ENCODE measurements around the gene GDI2.
"Not testable (repeated sequence)": the region's sequence is repeated elsewhere in the genome, so short reads cannot be mapped to it uniquely, and the experiment has no call there.

The GDI2 gene

DNA sequence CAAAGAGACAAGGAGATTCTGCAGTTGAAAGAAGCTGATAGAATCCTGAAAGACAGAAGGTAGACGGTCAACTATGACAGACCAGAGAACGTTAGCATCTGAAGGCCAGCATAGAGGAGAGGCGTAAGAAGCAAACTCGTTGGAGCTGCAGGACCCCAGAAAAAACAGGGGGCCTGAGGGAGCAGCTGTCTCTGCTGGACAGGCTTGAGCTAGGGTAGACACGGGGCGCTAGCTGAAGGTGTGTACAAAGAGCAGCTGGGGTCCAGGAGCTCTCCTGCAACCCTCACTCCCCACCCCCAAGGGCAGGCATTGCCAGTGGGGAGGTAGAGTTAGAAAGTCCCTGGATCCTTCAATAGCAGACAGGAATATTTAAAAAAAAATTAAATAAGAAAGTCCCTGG lies 14.6 kb upstream of the GDI2 start:
- DNase-seq = no peak

DNA sequence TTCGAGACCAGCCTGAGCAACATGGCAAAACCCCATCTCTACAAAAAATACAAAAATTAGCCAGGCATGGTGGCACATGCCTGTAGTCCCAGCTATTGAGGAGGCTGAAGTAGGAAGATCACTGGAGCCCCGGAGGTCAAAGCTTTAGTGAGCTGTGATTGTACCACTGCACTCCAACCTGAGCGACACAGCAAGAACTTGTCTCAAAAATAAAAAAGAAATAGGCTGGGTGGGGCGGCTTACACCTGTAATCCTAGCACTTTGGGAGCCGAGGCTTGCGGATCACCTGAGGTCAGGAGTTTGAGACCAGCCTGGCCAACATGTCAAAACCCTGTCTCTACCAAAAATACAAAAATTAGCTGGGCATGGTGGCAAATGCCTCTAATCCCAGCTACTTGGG lies 13.3 kb upstream of the GDI2 start:
- DNase-seq = not testable (repeated sequence)

DNA sequence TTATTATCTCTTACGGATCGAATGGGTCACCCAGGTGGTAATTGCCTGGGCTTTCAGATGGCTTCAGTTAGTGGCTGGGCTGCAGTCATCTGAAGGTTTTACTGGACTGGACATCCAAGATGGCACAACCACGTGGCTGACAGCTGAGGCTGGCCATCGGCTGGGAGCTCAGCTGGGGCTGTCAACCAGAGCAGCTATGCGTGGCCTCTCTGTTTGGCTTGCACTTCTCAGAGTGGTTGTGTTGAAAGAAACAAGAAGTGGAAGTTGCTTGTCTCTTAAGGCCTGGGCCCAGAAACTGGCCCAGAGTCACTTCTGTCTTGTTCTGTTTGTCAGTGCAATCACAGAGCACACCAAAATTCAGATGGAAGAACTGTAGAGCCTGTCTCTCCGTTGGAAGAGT lies 5.7 kb upstream of the GDI2 start:
- DNase-seq = no peak

DNA sequence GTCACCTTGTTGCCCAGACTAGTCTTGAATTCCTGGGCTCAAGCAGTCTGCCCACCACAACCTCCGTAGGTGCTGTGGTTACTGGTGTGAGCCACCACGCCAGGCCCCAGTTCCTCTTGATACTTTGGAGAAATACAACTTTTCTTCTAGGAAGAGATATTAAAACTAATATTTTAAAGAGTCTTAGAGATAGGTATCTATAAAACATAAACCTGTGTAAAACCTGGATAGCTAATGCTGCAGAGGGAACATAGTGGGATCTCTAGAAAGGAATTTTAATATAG lies 4.8 kb upstream of the GDI2 start:
- no peak for DNase-seq

DNA sequence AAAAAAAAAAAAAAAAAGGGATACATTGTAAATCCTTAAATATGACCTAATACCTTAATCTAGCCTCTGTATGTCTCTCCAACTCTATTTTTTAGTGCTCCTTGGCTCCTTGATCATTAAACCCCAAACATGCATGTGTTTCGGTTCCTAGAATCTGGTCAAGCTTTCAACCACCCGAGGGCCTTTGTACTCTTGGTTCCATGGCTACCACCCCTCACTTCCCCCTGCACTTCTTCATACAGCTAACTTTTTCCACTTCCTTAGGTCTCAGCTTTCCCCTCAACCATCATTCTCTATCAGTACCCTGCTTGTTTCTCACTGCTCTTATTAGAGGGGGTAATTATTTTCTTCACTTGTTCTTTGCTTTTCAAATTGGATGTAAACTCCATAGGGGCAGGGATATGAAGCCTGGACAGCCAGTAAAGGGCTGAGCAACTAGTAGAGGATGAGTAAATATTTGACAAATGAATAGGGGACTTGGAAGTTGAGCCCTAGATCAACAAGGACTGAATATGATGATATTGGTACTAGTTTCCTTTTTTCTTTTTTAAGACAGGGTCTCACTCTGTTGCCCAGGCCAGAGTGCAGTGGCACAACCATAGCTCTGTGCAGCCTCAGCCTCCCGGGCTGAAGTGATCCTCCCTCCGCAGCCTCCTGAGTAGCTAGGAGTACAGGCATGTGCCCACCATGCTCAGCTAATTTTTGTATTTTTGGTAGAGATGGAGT lies 4.3 kb upstream of the GDI2 start:
- no peak for DNase-seq

DNA sequence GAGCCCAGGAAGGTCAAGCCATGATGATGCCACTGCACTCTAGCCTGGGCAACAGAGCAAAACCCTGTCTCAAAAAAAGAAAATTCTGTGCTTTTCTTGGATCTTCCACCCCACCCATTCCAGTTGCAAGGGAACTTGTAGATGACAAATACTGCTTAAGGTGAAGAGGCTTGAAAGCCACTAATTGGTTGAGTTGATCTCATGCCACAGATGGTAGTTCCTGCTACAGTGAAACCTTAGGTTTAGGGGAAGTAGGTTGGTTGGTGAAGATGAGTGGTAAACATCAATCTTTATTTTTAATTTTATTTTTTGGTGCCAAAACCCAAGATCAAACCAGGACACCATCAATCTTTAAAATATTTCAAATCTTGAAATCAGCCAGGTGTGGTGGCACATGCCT lies 2.9 kb upstream of the GDI2 start:
- DNase-seq = no peak

DNA sequence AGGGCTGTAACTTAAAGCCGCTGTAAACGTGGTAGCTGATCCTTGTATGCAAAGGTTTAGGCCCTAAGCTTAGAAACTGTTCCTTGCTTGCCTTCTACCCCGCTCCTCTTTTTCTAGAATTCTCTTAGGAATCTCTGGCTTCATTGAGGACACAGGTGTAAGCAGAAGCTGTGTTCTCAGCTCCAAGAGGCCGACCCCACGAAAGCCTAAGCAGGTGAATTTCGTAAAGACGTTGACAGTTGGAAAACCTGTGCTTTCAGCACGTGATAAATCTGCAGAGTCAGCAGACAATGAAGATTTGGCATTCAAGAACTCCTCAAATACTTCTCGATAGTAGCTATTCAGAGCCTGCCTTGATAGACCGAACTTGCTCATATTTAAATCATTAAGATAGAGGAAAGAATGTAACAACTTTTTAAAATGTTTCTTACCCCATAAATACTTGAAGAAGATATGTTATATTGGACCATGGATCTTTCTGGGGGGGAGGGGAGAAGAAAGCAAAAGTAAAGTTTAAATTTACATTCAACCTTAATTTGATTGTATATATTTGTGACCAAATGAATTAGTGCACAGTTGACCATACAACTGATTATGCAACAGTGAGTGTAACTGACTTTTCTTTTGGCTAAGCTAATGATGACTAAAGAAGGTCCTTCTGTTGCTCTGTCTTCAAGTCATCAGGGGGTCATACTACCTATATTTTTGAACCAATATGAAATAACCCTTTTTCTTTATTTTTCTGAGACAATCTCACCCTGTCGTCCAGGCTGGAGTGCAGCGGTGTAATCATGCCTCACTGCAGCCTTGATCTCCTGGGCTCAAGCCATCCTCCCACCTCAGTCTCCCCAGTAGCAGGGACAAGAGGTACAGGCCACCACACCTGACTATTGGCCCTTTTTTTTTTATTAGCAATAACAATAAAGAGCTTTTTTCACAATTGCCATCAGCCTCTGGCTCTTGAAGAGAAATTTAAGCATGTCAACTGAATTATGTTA lies 1.2 kb upstream of the GDI2 start:
- DNase-seq = no peak

DNA sequence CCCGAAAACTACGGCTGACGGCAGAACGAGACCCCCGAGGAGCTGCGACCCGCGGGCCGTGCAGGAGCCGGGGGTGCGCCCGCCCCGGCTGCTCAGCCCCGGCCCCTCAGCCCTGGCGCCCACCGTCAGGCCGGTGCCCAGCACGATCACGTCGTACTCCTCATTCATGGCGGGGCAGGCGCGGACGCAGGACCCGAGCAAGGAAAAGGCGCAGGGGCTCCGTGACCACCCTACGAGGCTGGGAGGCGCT lies 218 bp downstream of the GDI2 start:
- no peak for DNase-seq

DNA sequence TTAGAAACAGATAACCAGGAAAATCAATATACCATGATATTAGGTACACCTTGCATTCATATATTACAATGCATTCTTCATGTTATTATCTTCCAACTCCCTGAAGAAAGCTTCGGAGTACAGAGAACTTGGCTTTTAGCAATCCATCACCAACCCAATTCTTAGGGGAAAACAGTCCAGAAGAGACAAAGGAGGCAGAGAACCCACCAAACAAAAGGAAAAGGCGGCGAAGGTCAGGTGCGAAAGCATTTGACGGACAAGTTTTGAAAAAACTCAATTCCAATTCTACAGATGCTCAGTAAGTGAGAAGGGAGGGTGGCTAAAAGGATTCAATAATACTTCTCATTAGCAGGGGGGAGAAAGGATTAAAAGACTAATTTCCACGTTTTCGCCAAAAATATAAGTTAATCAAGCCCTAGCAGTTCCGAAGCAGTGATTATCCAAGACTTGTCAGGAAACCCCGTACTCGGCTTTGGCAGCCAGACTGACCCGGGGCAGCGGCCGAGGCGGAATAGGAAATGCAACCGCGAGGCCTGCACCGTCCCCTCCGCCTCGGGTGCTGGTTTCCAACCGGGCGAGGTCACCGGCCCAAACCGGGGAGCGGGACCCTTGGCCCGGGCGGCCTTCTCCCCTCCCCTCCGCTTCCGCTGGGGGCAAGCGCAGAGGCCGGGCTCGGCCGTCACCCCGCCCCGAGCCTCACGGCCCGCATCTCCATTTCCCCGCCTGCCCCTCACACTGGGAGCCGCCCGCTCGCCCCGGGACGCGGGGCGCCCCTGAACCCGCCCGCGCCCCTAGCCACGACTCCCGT lies 747 bp downstream of the GDI2 start:
- peak; percentile 32 for DNase-seq

DNA sequence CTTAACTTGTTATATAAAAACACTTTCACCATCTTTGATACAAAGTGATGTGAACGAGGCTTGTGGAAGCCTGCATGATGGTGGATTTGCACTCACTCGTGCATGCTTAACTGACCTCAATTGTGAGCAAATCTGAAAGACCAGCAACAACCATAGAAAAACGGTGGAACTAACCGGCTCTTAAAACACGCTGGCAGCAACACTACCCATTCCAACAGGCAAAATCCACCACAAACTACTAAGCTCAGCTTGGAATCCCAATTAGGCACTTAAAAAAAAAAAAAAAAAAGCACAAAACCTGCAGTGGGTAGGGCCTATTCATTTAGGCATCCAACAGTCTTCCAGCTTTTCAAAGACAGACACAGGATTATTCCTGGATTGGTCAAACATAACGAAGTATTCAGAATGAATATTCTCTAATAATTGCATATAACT lies 1.8 kb downstream of the GDI2 start:
- DNase-seq = no peak

DNA sequence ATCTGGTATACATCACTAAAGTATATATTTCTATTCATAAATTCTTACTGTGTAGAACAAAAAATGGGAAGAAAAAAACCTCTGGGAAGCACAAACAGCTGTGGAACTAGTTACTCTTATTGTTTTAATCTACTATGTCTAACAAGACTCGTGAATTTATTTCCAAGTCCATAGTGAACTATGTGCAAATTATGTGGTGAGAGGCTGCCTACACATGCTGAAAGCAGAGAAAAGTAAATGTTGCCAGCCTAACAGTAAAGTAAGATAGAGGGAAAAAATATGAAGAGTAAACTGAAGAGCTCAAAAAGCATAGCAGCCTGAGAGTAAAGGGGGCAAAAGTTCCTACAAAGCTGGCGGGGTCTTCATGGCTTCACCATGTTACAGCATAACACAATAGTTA lies 3.0 kb downstream of the GDI2 start:
- no peak for DNase-seq

DNA sequence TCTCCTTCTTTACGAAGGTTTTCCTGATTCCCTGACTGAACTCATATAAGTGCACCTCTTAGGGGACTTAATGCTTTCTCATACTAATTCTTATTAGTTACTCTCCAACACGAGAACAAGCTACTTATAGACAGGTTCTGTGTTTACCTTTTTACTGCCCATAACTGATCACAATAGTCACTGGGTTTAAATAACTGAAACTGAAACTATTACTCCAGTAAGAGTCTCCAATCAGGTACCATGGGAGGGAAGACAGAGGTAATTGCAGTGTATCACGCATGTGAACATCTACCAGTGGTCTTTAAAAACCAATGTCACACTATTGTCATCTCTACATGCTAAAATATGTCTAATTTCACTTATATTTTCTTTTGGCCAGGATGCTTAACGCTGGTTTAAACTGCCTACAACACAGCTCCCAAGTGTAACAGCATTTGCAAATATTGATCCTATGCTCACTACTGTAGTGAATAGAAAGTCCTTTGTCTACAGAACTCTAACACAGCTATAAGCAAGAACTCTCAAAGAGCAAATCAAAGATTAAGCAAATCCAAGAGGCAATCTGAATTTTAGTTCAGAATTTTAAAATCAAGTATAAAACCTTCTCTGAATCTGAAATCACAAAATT lies 3.6 kb downstream of the GDI2 start:
- no peak for DNase-seq

DNA sequence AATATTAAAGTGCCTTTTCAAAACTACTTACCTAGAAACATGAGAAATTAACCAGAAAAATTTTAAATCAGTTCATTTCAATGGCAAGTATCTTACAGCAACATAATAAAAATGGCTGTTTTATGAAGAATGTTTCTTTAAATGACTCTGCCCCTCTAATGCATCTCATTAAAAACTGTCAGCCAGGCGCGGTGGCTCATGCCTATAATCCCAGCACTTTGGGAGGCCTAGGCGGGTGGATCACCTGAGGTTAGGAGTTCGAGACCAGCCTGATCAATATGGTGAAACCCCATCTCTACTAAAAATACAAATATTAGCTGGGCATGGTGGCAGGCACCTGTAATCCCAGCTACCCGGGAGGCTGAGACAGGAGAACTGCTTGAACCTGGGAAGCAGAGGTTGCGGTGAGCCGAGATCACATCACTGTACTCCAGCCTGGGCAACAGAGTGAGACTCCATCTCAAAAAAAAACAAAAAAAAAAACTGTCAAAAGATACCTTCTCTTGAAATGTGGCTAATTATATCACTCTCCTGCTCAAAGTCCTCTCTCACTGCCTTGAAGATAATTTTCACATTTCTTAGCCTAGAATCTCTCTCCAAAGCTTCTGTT lies 4.3 kb downstream of the GDI2 start:
- DNase-seq = not testable (repeated sequence)

DNA sequence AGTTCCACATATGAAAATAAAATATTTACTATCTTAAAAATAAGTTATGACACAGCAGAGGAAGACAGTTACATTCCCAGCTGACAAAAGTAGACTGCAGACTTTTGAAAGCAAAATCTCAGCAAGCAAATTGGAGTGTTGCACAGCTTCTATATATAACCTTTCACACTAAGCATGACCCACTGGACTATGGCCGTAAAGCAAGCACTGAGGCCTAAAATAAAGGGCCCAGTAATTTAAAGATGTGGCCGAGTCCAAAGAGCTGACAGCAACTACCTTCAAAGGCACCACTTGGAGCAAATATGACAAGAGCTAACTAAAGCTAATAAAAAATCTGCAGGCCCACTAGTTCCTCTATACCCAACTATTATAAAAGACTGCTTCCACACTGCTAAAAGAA lies 6.5 kb downstream of the GDI2 start:
- DNase-seq = no peak

DNA sequence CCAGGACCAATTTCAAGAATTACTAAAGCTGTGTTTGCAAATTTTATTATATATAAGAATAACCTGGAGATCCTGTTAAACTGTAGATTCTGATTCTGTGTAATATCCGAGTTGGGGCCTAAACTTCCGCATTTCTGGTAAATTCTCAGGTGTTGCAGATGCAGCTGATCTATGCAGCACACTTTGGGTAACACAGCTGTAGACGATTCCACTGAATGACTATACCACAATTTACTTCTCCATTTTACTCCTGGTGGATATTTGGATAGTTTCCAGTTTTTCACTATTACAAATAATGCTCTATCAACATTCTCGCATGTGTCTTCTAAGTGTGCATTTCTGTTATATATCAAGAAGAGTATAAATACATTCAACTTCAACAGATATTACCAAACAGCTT lies 7.5 kb downstream of the GDI2 start:
- no peak for DNase-seq

DNA sequence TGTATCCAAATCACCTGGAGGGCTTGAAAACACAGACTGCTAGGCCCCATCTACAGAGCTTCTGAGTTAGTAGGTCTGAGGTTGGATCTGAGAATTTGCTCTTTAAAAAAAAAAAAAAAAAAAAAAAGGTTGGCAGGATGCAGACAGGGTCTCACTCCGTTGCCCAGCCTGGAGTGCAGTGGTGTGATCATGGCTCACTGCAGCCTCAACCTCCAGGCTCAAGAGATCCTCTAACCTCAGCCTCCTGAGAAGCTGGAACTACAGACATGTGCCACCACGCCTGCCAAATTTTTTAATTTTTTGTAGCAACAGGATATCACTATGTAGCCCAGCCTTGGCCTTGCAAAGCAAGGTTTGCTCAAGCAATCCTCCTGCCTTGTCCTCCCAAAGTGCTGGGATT lies 8.0 kb downstream of the GDI2 start:
- no peak for DNase-seq

DNA sequence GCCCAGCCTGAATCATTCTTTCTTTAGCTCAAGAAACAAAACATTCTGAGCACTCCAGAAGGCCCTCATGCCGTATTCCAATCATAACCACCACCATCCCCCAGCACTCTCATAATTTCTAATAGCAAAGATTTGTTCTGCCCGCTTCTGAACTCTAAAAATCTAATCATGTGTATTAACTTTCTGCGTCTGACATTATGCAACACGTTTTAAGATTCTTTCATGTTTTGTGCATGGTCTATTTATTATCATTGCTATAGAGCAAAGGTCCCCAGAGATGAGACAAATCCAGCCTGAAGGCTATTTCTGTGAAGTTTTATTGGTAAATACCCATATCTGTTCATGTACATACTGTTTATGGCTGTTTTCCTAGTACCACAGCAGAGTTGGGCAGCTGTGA lies 8.8 kb downstream of the GDI2 start:
- no peak for DNase-seq

DNA sequence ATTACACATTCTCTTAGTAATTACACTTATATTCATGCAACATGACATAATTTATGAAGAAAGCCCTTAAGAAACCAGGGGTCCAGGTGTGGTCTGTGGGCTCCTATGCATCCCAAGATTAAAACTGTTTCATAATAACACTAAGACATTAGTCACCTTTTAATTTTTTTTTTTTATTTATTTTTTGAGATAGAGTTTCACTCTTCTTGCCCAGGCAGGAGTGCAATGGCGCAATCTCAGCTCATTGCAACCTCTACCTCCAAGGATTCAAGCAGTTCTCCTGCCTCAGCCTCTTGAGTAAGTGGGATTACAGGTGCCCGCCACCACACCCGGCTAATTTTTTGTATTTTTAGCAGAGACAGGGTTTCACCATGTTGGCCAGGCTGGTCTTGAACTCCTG lies 12.5 kb downstream of the GDI2 start:
- DNase-seq = no peak

DNA sequence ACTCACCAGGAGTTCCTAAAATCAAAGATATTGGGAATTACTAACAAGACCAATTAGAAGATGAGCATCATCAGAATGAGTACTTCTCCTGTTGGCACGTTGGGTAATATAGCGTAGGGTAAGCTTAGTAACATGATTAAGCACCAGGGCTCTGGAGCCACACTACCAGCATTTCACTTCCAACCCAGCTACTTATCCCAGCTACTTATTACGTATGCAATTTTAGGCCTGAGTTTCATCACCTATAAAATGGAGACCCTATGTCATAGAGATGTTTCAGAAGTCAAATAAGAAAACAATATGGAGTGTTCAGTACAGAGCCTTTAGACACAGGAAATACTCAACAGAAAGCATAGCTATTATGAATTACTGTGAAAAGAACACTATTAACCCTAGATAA lies 19.0 kb downstream of the GDI2 start:
- DNase-seq = no peak

DNA sequence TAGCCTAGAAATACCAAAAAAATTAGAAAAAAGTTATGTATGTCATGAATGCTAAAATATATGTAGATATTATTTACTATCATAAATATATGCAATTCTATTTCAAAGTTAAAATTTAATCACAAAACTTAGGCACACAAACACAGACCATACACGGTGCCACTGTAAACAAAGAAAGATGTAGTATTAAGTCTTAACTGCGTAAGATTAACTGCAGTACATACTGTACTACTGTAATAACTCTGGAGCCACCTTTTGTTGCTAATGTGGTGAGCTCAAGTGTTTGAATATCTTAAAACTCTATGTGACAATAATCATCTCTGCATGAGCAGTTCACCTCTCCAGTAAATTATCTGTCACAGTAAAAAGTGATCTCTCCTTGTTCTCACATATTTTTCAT lies 23.6 kb downstream of the GDI2 start:
- no peak for DNase-seq

DNA sequence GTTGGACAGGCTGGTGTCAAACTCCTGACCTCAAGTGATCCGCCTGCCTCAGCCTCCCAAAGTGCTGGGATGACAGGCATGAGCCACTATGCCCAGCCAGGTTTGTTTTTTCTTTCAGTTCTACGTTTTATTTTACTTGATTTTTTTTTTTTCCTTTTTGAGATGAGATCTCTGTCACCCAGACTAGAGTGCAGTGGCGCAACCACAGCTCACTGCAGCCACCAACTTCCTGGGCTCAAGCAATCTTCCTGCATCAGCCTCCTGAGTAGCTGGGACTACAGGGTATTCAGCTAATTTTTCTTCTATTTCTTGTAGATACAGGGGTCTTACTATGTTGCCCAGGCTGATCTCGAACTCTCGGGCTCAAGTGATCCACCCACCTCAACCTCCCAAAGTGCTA lies 24.3 kb downstream of the GDI2 start:
- DNase-seq = no peak

DNA sequence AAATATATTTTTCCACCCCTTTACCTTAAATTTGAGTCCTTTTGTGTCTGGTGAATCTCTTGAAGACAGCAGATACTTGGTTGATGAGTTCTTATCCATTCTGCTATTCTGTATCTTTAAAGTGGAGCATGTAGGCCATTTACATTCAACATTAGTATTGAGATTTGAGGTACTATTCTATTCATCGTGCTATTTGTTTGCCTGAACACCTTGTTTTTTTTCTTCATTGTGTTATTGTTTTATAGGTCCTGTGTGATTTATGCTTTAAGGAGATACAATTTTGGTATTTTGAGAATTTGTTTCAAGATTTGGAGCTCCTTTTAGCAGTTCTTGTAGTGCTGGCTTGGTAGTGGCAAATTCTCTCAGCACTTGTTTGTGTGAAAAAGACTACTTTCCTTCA lies 29.9 kb downstream of the GDI2 start:
- DNase-seq = no peak

DNA sequence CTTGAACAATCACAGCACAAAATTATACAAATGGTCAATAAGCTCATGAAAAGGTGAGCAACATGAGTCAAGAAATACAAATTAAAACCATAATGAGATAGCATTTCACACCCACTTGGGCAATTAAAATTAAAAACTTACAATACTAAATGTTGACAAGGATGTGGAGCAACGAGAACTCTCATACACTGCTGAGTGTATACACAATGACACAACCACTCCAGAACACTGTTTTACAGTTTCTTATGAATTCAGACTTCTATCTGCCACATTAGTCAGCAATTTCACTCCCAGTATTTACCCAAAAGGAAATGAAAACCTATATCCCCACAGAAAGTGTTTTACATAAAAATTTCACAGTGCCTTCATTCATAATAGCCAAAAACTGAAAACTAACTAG lies 31.1 kb downstream of the GDI2 start:
- no peak for DNase-seq
